ENCODE data around the gene PPP1R3E.
"Not testable (repeated sequence)": the region's sequence is repeated elsewhere in the genome, so short reads cannot be mapped to it uniquely, and the experiment has no call there.

Gene PPP1R3E

GRCh38 chr14:23327947-23328744 is 25.5 kb upstream of the PPP1R3E start:
- peak; percentile 73 for TF ChIP-seq CTCF (IDR thresholded peaks at IDR 0.05; ENCODE audit: insufficient read depth, low read length, missing control alignments)
- CTCF ChIA-PET, result interaction anchor here (0.6 to 18.0 kb wide), 18 partner anchors 10 to 388 kb away, joined by 3 to 303 read pairs (median 4); partner anchors contain the start of genes CMTM5, IL25 and SLC22A17
- no peak for DNase-seq (ENCODE audit: low read depth, low spot score)
- POLR2A ChIA-PET, result interaction anchor here (1.8 kb wide), 1 partner anchor 52 kb away, joined by 9 read pairs; no protein-coding TSS in a partner anchor
- H3K4me3 ChIP-seq (ENCODE audit: low read depth, low read length), result no peak overlapping the region

- no peak overlapping the region for H3K4me3 ChIP-seq (ENCODE audit: low read depth, low read length)
- no peak for DNase-seq (ENCODE audit: low read depth, low spot score)
- POLR2A ChIA-PET, result interaction anchor here (0.6 to 1.8 kb wide), 4 partner anchors 16 to 205 kb away, joined by 3 to 9 read pairs (median 5); partner anchors contain the start of gene SLC22A17
- CTCF ChIA-PET, result interaction anchor here (0.9 to 18.0 kb wide), 26 partner anchors 8 to 237 kb away, joined by 3 to 303 read pairs (median 6); partner anchors contain the start of genes CMTM5, PPP1R3E and SLC22A17
- TF ChIP-seq CTCF (IDR thresholded peaks at IDR 0.05; ENCODE audit: insufficient read depth, low read length, missing control alignments), result no peak
Observed at GRCh38 chr14:23326491-23327332, 24.1 kb upstream of the PPP1R3E start.

DNA sequence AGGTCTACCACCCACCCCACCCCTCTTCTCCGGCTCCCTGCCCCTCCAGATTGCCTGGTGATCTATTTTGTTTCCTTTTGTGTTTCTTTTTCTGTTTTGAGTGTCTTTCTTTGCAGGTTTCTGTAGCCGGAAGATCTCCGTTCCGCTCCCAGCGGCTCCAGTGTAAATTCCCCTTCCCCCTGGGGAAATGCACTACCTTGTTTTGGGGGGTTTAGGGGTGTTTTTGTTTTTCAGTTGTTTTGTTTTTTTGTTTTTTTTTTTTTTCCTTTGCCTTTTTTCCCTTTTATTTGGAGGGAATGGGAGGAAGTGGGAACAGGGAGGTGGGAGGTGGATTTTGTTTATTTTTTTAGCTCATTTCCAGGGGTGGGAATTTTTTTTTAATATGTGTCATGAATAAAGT is 23.1 kb upstream of the PPP1R3E start:
- H3K4me3 ChIP-seq (ENCODE audit: low read depth, low read length); DNase-seq (ENCODE audit: low read depth, low spot score): not testable (repeated sequence)
- POLR2A ChIA-PET, result interaction anchor here (0.6 to 1.4 kb wide), 3 partner anchors 15 to 204 kb away, joined by 3 to 7 read pairs (median 3); partner anchors contain the start of gene SLC22A17
- CTCF ChIA-PET, result interaction anchor here (1.4 to 18.0 kb wide), 6 partner anchors 29 to 131 kb away, joined by 4 to 303 read pairs (median 8); partner anchors contain the start of gene CMTM5

GRCh38 chr14:23324993-23325392 is 22.3 kb upstream of the PPP1R3E start:
- ChIA-PET POLR2A (no interaction called here), CTCF (interaction anchor here (1.0 to 18.0 kb wide), 3 partner anchors 53 to 234 kb away, joined by 3 to 303 read pairs (median 4); partner anchors contain the start of gene CMTM5)
- TF ChIP-seq CTCF (IDR thresholded peaks at IDR 0.05; ENCODE audit: insufficient read depth, low read length, missing control alignments), result no peak
- no peak for DNase-seq (ENCODE audit: low read depth, low spot score)
- H3K4me3 ChIP-seq (ENCODE audit: low read depth, low read length), result no peak overlapping the region

GRCh38 chr14:23324455-23324846 is 21.8 kb upstream of the PPP1R3E start:
- no peak for DNase-seq (ENCODE audit: low read depth, low spot score)
- H3K4me3 ChIP-seq (ENCODE audit: low read depth, low read length), result no peak overlapping the region
- CTCF ChIA-PET, result interaction anchor here (1.0 to 18.0 kb wide), 3 partner anchors 54 to 235 kb away, joined by 3 to 303 read pairs (median 4); partner anchors contain the start of gene CMTM5
- no peak for TF ChIP-seq CTCF (IDR thresholded peaks at IDR 0.05; ENCODE audit: insufficient read depth, low read length, missing control alignments)
- POLR2A ChIA-PET, result no interaction called here

DNA sequence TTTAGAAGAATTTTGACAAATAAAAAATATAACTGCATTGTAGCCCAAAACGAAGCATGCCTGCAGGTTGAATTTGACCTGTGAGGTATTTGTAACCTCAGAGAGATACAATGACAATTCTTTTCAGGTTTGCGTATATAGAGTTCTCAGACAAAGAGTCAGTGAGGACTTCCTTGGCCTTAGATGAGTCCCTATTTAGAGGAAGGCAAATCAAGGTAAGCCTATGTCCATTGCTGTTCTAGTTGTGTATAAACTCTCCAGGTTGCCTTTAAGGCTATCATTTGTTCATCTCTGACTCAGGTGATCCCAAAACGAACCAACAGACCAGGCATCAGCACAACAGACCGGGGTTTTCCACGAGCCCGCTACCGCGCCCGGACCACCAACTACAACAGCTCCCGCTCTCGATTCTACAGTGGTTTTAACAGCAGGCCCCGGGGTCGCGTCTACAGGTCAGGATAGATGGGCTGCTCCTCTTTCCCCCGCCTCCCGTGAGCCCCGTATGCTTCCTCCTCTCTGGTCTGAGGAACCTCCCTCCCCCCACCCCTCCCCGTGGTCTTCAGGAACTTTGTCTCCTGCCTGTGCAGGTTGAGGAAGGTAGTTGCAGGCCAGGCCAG is 21.3 kb upstream of the PPP1R3E start:
- TF ChIP-seq CTCF (IDR thresholded peaks at IDR 0.05; ENCODE audit: insufficient read depth, low read length, missing control alignments), result no peak
- POLR2A ChIA-PET, result interaction anchor here (0.7 kb wide), 1 partner anchor 898 kb away, joined by 3 read pairs; no protein-coding TSS in a partner anchor
- DNase-seq (ENCODE audit: low read depth, low spot score), result no peak
- H3K4me3 ChIP-seq (ENCODE audit: low read depth, low read length), result no peak overlapping the region
- CTCF ChIA-PET, result interaction anchor here (1.0 to 18.0 kb wide), 5 partner anchors 10 to 235 kb away, joined by 3 to 303 read pairs (median 5); partner anchors contain the start of gene CMTM5
